ENCODE results near the gene RAP1GAP2.

Gene RAP1GAP2

DNA sequence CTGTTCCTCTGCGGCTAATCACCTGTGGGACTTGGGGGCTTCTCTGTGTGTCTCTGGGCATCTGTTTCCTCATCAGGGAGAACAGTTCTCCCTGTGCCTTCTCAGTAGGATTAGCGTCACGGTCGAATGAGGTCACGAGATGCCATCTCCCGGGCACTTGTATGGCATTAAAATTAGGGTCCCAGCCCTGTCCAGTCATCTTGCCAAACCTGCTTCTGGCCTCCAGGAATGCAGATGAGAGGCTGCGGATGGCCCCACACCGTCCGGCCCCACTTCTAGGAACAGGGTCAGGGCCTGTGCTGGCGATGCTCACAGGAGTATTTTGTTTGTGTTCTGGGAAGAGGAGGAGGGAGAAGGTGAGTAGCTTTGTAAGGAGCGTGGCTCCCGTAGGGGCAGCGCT, 208.7 kb downstream of the RAP1GAP2 start:
- peak; percentile 55 for DNase-seq

- DNase-seq: no peak
Observed at GRCh38 chr17:3005696-3006095, 209.5 kb downstream of the RAP1GAP2 start.

GRCh38 chr17:3006801-3007200, 210.6 kb downstream of the RAP1GAP2 start:
- no peak for DNase-seq

DNA sequence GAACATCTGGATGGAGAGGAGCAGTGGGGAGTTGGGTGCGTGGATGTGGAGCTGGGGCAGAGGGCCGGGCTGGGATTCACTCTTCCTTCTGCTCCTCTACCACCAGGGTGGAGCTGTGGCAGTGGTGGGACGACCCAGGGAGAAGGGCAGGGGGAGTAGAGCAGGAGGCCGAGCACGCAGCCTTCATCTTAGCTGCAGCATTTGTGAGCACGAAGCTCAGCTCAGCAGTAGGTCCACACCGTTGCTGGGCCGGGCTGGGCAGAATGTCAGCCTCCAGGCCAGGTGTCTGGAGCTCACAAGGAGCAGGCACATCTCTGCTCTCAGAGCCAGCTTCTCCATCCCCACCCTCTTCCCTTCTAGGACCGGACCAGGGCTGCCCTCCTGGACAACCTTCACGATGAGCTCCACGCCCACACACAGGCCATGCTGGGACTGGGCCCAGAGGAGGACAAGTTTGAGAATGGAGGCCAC, 211.4 kb downstream of the RAP1GAP2 start:
- no peak for DNase-seq

GRCh38 chr17:3008336-3009288, 212.4 kb downstream of the RAP1GAP2 start:
- DNase-seq: no peak

DNA sequence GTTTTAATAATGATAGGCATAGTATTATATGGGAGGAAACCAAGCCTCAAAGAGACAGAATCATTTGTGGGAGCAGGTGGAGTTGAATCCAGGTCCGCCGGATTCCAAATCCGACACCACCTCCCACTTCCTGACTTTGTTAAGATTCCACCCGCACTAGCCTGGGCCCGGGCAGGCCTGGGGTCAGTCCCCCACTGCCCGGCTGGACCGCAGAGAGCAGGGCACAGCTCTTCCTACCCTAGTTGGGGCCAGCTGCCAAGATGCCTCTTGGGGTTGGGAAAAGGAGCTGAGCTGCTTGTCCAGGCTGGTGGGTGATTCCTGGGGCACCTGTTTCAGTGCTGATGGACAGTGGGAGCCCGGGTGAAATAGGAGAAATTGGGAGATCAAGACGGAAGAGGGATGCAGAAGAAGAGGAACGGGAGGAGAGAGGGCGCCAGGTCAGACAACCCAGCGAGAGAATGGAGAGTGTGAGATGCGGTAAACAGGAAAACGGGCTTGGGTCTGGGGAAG, 213.2 kb downstream of the RAP1GAP2 start:
- no peak for DNase-seq

GRCh38 chr17:3011891-3012290, 215.7 kb downstream of the RAP1GAP2 start:
- no peak for DNase-seq

- peak; percentile 51 for DNase-seq
Observed at GRCh38 chr17:3012926-3013581, 216.8 kb downstream of the RAP1GAP2 start.

DNA sequence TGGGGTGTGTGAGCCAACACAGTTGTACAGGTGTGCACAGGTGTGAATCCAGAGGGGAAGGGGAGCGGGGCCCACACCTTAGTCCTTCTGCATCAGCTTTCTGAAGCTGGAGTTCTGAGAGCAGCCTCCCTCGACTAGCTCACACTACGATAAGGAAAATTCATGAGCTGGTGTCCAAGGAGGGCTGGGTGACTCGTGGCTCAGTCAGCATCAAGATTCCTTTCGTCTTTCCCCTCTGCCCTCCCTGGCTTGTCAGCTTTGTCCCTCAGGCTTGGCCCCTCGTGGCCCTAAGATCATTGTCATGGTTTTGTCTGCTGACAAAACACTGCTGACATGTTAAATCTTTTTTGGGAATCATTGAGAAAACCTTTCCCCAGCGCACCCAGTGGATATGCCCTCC, 219.7 kb downstream of the RAP1GAP2 start:
- no peak for DNase-seq

- no peak for DNase-seq
Observed at GRCh38 chr17:3017936-3018335, 221.7 kb downstream of the RAP1GAP2 start.

GRCh38 chr17:3019761-3020160, 223.5 kb downstream of the RAP1GAP2 start:
- DNase-seq: no peak

- no peak for DNase-seq
Observed at GRCh38 chr17:3020381-3020780, 224.1 kb downstream of the RAP1GAP2 start.

DNA sequence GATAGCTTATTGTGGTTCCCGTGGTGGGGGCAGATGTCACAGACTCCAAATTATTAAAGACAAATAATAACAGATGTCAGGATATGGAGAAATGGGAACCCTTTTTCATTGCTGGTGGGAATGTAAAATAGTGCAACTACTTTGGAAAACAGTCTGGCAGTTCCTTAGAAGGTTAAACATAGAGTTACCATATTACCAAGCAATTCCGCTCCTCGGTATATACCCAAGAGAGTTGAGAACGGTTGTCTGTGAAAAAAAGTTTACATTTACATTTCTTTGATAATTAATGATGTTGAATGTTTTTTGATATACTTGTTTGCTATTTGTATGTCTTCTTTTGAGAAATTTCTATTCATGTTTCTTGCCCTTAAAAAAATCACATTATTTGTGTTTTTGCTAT, 226.0 kb downstream of the RAP1GAP2 start:
- no peak for DNase-seq

DNA sequence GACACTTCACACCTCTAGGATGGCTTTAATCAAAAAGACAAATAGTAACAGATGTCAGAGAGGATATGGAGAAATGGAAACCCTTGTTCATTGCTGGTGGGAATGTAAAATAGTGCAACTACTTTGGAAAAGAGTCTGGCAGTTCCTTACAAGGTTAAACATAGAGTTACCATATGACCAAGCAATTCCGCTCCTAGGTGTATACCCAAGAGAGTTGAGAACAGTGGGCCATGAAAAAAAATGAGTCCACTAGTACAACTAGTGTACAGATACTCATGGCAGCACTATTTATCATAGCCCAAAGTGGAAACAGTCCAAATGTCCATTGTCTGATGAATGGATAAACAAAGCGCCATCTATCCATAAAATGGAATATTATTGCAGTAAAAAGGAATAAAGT, 228.1 kb downstream of the RAP1GAP2 start:
- no peak for DNase-seq

DNA sequence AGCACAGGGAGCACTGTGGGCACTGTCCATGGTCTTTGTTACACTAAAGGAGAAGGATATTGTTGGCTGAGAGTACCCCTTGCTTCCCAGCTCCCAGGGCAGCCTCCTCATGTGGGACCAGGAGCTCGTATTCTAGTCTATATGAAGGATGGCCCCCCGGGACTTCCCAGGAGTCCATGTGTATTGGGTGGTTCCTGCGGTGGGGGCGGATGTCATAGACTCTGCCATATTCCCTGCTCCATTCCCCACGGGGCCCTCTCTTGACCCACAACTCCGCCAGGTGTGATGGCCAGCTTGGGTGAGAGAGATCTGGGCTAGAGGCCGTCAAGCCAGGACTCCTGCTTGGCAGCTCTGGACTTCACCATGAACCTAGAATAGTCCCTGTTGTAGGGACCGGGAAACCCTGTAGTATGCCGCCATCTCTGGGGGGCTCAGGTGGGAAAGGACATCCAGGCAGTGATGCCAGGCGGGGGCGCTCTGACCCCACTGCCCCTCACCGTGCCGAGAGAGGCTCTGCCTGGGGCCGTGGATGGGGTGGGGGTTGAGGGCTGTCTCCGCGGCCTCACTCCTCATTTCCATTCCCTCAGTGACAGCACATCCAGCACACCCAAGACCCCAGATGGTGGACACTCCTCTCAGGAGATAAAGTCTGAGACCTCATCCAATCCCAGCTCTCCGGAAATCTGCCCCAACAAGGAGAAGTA, 229.3 kb downstream of the RAP1GAP2 start:
- no peak for DNase-seq

- no peak for DNase-seq
Observed at GRCh38 chr17:3026125-3026855, 230.1 kb downstream of the RAP1GAP2 start.

DNA sequence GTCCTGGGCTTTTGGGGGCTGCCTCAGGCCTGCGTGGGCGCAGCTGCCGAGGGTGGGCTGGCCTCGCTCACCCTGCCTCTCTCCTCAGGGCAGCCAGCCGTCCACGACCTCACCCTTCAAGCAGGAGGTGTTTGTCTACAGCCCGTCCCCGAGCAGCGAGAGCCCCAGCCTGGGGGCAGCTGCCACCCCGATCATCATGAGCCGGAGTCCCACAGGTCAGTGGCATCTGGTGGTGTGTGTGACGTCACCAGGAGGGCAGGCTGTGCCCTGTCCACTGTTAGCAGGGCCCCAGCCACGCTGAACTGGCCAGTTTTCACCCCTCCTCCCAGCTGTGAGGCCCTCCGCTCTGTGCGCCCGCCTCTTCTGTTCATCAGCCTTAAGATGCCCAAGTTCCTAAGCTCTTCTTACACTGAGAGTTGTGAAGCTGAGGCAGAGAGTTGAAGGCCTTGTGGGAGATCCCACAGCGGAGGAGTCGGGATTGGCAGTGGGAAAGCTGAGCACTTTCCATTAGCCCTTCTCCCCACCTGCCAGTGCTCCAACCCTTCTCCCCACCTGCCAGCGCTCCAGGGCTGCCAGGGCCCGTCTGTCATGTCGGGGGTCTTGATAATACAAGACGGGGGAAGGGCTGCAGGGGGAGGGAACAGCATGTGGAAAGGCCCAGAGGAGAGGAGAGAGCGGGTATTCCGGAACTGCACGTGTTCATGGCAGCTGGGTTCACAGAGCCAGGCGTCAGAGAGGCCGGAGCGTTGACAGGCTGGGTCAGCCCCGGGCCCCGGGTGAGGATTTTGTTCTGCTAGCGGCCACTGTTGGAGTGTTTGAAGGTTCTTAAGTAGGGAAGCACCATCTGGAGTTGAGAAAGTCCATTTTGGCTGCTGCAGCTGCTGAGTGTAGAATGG, 230.9 kb downstream of the RAP1GAP2 start:
- no peak for DNase-seq

DNA sequence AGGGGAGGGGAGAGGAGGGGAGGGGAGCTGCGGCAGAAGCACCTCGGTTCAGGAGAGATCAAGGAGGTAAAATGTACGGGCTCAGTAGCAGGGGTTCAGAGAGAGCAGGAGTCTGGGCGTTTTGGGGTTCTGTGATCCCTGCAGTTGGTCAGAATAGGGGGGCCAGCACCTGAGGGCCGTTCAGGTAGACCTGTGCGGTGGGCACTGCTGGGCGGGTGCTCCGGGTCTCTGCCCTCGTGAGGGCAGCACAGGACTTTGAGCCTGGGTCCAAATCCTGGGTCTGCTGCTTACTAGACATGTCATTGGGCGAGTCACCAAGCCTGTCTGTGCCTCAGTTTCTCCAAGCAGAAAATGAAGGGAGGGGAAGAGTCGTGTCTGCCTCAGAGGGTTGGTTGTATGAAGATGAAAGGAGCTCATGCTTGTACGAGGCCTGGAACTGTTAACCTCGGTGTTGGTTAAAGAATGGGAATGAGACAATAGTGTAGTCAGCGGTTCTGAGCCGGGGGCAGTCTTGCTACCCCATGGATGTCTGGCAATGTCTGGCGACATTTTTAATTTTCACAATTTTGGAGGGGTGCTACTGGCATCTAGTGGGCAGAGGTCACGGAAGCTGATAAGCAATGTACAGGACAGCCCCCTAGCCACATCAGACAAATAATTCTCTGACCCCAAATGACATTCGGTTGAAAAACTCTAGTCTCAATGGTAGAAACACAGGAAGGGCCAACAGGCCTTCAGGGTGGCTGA, 231.7 kb downstream of the RAP1GAP2 start:
- no peak for DNase-seq

GRCh38 chr17:3029213-3029913, 233.1 kb downstream of the RAP1GAP2 start:
- DNase-seq: no peak

GRCh38 chr17:3030096-3030495, 233.9 kb downstream of the RAP1GAP2 start:
- DNase-seq: no peak

All from DMS79 treated with DMSO at 0.1 percent for 48 hours (cell line).